Dendritic cell treated with granulocyte-macrophage colony-stimulating factor and Interleukin-4, amounts not matched to agents 40 ng/mL and 50 ng/mL, for 4 days (primary cell): ENCODE measurements around the gene PPP1R15A.
A peak's percentile ranks its signal among the peaks of the same experiment; 100 is the strongest.

Source experiments
- H3K27ac Mint-ChIP-seq: one replicate; pipeline ENCODE4 v1.8.0; 2022; ENCODE audit warnings: mild to moderate bottlenecking, mixed read lengths
- H3K27me3 Mint-ChIP-seq: one replicate; pipeline ENCODE4 v1.8.0; 2022; ENCODE audit warnings: mild to moderate bottlenecking, mixed read lengths
- H3K36me3 Mint-ChIP-seq: one replicate; pipeline ENCODE4 v1.8.0; 2022; ENCODE audit warnings: low read depth, mixed read lengths
- H3K4me1 Mint-ChIP-seq: one replicate; pipeline ENCODE4 v1.8.0; 2022; ENCODE audit warnings: low read depth, mixed read lengths
- H3K4me3 Mint-ChIP-seq: one replicate; pipeline ENCODE4 v1.8.0; 2022; ENCODE audit warnings: mild to moderate bottlenecking, moderate library complexity, mixed read lengths
- H3K9me3 Mint-ChIP-seq: one replicate; pipeline ENCODE4 v1.8.0; 2022; ENCODE audit warnings: mixed read lengths
- intact Hi-C: fragments of 100-400 bp; cut with micrococcal nuclease; formaldehyde crosslinking; loops from one replicate; pipeline ENCODE4 v1.15.0; 2022

Gene PPP1R15A

DNA sequence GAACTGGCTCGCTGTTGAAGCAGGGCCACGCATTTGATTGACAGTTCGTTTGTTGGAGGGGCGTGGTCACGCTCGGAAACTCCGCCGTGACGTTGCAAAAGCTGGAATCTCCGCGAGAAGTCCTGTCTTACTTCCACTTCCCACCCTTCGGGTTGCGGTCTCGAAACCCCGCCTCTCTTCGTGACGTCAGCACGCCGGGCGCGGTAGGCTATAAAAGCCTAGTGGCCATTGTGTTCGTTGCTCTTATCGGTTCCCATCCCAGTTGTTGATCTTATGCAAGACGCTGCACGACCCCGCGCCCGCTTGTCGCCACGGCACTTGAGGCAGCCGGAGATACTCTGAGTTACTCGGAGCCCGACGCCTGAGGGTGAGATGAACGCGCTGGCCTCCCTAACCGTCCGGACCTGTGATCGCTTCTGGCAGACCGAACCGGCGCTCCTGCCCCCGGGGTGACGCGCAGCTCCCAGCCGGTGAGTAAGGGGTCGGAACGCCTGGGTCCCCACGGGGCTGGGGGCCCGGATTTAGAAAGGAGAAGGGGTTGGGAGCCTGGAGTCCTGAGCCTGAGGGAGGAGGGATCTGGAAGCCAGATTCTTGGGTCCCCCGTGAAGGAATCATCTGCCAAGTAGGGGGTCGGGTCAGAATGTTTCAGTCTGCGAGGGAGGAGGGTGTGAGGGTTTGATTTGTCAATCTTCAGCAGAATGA, at the start of gene PPP1R15A:
Gene PPP1R15A (plus strand): TSS at position 240 of the 702 bp plus-strand sequence. CDS start 813 bp downstream, outside the sequence.
- Mint-ChIP-seq H3K27me3 (peaks cover 7% of the 10 kb centered on the region), H3K36me3 (peaks cover 52% of the 10 kb centered on the region), H3K4me3 (peak within 1 kb of the TSS; percentile 100), H3K27ac (peak within 1 kb of the TSS; percentile 100), H3K4me1 (peaks cover 52% of the 10 kb centered on the region), H3K9me3 (no peaks in the 10 kb centered on the region)
- intact Hi-C loops, result loop anchor here (1.0 to 2.0 kb wide), 2 partner anchors 34 to 95 kb away; no protein-coding TSS in a partner anchor

DNA sequence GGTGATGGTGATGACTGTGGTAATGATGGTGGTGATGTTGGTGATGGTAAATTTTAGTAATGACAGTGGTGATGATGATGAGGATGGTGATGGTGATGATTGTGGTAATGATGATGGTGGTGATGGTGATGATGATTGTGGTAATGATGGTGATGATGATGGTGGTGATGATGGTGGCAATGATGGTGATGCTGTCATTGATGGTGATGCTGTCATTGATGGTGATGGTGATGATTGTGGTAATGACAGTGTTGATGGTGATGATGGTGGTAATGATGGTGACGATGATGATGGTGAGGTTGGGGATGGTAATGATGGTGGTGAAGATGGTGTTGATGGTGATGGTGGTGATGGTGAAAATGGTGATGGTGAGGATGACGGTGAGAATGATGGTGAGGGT, 49.7 kb upstream of the PPP1R15A start:
- intact Hi-C loops, result no loop called here
- Mint-ChIP-seq H3K4me3 (no peak overlapping the region), H3K36me3 (no peaks in the 10 kb centered on the region), H3K27ac (no peak overlapping the region), H3K27me3 (peaks cover 3% of the 10 kb centered on the region), H3K9me3 (no peaks in the 10 kb centered on the region), H3K4me1 (peaks cover 6% of the 10 kb centered on the region)

DNA sequence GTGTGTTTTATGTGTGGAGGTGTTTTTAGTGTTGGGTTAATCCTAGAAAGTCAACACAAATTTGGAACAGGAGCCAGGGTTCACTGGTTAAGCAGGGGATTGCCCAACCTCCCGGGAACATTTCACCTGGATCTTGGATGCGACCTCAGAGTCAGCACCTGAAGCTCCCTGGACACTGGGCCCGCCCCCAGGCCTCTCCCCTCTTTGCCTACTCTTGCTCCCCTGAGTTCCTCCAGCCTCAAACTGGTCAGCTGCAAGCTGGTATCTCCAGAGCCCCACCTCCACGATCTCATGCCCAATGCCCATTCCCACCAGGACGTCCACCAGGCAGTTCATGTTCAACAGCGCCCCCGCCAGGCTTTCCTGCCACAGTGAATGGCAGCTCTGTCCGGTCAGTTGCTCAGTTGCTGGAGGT, 45.6 kb upstream of the PPP1R15A start:
- Mint-ChIP-seq H3K27ac (no peak overlapping the region), H3K4me3 (no peak overlapping the region), H3K27me3 (peaks cover 3% of the 10 kb centered on the region), H3K9me3 (no peaks in the 10 kb centered on the region), H3K36me3 (no peaks in the 10 kb centered on the region), H3K4me1 (no peaks in the 10 kb centered on the region)
- intact Hi-C loops, result no loop called here

DNA sequence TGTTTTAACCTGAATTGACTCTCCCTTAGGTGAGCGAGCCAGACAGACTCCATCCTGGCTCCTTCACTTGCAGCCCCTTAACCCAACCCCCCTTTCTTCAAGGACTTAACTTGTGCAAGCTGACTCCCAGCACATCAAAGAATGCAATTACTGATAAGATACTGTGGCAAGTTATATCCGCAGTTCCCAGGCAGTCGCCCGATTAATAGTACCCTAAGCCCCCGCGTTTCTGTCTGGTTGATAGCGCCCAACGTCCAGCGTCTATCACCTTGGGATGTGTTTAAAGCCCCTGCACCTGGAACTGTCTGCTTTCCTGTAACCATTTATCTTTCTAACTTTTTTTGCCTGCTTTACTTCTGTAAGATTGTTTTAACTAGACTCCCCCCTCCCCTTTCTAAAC, 42.1 kb upstream of the PPP1R15A start:
- Mint-ChIP-seq H3K27me3 (peaks cover 12% of the 10 kb centered on the region), H3K4me1 (peaks cover 13% of the 10 kb centered on the region), H3K4me3 (no peak overlapping the region), H3K27ac (no peak overlapping the region), H3K36me3 (no peaks in the 10 kb centered on the region), H3K9me3 (no peaks in the 10 kb centered on the region)
- intact Hi-C loops, result no loop called here

DNA sequence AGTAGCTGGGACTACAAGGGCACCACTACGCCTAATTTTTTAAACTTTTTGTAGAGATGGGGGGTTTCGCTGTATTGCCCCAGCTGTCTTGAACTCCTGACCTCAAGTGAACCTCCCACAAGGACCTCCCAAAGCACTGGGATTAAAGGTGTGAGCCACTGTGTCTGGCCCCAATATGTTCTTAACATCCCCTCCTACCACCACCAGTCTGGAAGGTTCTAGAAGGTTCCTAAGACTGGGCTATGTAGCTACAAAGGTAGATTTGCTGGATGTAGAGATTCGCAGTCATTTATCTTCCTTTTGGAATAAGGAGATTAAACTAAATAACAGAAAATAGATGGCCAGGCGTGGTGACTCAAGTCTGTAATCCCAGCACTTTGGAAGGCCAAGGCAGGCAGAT, 41.3 kb upstream of the PPP1R15A start:
- Mint-ChIP-seq H3K4me3 (no peak overlapping the region), H3K4me1 (peaks cover 21% of the 10 kb centered on the region), H3K9me3 (no peaks in the 10 kb centered on the region), H3K27me3 (peaks cover 14% of the 10 kb centered on the region), H3K36me3 (no peaks in the 10 kb centered on the region), H3K27ac (no peak overlapping the region)
- intact Hi-C loops, result no loop called here

DNA sequence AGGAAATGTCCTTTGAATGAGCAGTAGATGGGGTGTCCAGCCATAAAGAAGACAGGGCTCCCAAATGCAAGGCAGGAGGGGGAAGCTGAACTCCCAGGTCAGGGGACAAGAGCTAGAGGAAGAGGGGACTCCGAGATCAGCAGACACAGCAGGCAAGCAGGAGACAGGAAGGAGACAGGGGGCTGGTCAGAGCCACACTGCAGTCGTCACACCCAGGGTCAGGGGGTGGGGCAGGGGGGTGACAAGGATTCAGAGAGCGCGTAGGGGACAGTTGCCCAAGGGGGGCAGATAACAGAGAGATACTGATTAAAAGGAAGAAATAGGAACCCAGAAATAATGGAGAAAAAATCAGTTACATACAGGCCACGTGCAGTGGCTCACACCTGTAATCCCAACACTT, 39.2 kb upstream of the PPP1R15A start:
- intact Hi-C loops, result no loop called here
- H3K4me3 Mint-ChIP-seq, result no peak overlapping the region

DNA sequence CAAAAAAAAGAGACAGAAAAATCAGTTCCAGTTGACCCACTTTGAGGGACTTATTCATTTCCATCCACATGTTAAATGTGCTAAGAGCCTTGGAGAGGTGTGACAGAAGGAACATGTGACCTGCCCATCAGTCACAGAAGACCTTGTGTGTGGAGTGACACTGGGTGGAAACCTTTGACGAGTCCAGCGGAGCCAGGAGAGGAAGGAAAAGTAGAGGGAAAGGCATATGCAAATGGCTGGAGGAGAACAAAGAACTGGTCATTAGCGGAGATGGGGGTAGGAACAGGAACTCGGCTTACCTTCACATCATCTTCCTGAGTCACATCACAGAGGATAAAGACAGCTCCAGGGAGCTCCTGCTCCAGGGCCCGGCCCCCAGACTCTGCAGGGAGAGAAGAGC, 38.2 kb upstream of the PPP1R15A start:
- Mint-ChIP-seq H3K4me1 (peaks cover 35% of the 10 kb centered on the region), H3K27ac (peak overlapping the region; percentile 23), H3K4me3 (no peak overlapping the region), H3K27me3 (peaks cover 31% of the 10 kb centered on the region), H3K36me3 (no peaks in the 10 kb centered on the region), H3K9me3 (no peaks in the 10 kb centered on the region)
- intact Hi-C loops, result no loop called here

More for the DNA sequence above, 39.2 kb upstream of the PPP1R15A start:
- Mint-ChIP-seq H3K4me1 (peaks cover 35% of the 10 kb centered on the region), H3K36me3 (no peaks in the 10 kb centered on the region), H3K9me3 (no peaks in the 10 kb centered on the region), H3K27ac (peak overlapping the region; percentile 7), H3K27me3 (peaks cover 31% of the 10 kb centered on the region)

DNA sequence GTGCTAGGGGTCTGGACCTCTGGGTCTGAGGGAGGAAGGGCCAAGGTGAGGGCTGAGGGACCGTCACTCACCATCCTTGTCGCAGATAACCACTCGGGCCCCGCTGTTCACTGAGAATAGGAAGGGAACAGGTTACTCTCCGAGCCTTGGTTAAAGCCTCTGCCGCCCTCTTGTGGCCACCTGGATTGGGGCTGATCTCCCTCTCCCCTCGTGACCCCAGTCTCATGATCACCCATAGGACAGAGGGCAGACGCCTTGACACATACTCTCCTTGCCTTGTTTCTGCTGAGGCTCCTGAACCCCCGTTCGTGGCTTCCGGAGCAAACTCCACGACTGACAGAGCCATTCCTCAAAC, 36.5 kb upstream of the PPP1R15A start:
- intact Hi-C loops, result no loop called here
- H3K4me1 Mint-ChIP-seq, result peaks cover 35% of the 10 kb centered on the region
- no peaks in the 10 kb centered on the region for H3K9me3 Mint-ChIP-seq
- H3K36me3 Mint-ChIP-seq, result no peaks in the 10 kb centered on the region
- peak overlapping the region; percentile 79 for H3K27ac Mint-ChIP-seq
- H3K4me3 Mint-ChIP-seq, result peak overlapping the region; percentile 81
- peaks cover 31% of the 10 kb centered on the region for H3K27me3 Mint-ChIP-seq

DNA sequence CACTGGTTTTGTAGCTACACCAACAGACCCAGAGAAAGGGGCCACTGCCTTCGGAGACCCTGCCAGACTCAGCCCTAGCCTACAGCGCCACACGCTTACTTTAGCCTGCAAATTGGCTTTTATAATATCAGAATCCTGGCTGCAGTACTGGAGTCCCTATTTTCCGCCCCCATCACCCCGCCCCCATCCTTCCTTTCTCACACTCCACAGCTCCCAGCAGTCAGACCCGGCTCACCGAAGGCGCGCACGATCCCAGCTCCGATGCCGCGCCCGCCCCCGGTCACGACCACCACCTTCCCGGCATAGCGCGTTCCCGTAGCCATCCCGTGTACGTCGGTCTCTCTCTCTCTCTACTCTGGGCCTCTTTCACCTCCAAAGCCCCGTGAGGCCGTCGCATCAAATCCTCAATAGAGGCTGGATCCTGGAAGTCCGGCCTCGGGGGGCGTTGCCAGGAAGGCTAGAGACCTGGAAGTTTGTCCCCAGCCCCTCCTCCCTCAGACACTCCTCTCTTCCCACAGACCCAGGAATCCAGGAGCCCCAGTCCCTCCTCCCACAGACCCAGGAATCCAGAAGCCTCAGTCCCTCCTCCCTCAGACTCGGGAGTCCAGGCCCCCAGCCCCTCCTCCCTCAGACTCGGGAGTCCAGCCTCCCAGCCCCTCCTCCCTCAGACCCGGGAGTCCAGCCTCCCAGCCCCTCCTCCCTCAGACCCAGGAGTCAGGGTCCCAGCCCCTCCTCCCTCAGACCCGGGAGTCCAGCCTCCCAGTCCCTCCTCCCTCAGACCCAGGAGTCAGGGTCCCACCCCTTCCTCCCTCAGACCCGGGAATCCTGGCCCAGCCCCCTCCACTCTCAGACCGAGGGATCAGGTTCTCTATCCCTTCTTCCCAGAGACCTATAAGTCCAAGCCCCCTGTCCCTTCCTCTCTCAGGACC, 35.9 kb upstream of the PPP1R15A start, which contains the start of gene HSD17B14:
Gene HSD17B14 (minus strand): TSS at position 403 of the 929 bp plus-strand sequence. CDS start 80 bp downstream, at position 323.
- Mint-ChIP-seq H3K27ac (peak within 1 kb of the TSS; percentile 79), H3K4me3 (peak within 1 kb of the TSS; percentile 81), H3K27me3 (peaks cover 31% of the 10 kb centered on the region), H3K4me1 (peaks cover 35% of the 10 kb centered on the region), H3K9me3 (no peaks in the 10 kb centered on the region), H3K36me3 (no peaks in the 10 kb centered on the region)
- intact Hi-C loops, result no loop called here

DNA sequence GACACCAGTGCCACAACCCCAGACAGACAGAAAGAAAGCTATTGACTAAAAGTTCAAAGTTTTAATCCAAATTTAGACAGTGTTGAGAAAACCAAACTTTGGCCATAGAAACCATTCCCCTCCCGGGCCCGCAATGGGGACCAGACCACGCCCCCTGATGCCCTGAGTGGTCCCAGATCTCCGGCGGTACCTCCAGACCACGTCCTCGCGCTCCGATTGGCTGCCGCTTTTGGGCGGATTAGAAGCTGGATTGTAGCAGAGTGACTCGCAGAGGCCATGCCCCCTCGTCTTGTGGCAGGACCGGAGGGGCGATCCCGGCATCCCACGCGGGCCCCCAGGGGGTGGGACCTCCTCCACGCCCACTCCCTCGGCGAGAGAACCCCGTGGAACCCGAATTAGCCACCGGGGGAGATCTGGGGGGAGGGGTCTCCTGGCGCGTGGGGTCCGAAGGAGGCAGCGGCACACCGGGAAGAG, 35.1 kb upstream of the PPP1R15A start:
- intact Hi-C loops, result no loop called here
- no peaks in the 10 kb centered on the region for H3K9me3 Mint-ChIP-seq
- H3K36me3 Mint-ChIP-seq, result no peaks in the 10 kb centered on the region
- H3K27me3 Mint-ChIP-seq, result peaks cover 31% of the 10 kb centered on the region
- peaks cover 35% of the 10 kb centered on the region for H3K4me1 Mint-ChIP-seq
- peak overlapping the region; percentile 79 for H3K27ac Mint-ChIP-seq
- peak overlapping the region; percentile 81 for H3K4me3 Mint-ChIP-seq

DNA sequence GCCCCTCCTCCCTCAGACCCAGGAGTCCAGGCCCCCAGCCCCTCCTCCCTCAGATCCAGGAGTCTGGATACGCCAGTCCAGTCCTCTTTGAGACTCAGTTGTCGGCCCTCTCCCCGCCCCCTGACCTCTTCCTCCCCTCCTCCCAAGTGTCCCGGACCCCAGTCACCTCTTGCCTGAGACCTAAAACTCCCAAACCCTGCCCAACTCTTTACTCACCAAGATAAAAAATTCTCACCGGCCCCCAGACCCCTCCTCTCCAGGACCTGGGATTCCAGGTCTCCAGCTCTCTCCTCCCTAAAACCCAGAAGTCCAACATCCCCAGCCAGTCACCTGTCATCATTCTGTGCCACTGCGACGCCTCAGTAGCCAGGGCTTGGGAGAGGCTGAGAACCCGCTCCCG, 34.5 kb upstream of the PPP1R15A start:
- Mint-ChIP-seq H3K27me3 (peaks cover 31% of the 10 kb centered on the region), H3K4me1 (peaks cover 38% of the 10 kb centered on the region), H3K27ac (no peak overlapping the region), H3K9me3 (no peaks in the 10 kb centered on the region), H3K4me3 (no peak overlapping the region), H3K36me3 (no peaks in the 10 kb centered on the region)
- intact Hi-C loops, result loop anchor here (1.0 to 2.0 kb wide), 2 partner anchors 35 to 42 kb away; partner anchors contain the start of gene PPP1R15A

DNA sequence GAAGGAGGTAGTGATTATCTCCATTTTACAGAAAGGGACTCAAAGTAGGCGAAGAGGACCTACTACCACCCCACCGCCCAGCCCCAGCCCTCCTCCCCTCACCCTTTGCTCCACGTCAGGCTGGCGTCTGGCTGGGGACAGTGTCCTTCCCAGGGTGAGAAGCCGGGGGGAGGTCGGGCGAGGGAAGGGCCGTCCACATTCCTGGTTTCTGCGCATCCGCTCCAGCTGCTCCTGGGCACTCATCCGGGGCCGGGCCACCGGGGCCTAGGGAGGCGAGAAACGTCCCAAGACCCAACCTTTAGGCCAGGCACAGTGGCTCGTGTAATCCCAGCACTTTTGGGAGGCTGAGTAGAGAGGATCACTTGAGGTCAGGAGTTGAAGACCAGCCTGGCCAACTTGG, 31.2 kb upstream of the PPP1R15A start:
- Mint-ChIP-seq H3K36me3 (no peaks in the 10 kb centered on the region), H3K4me3 (no peak overlapping the region), H3K9me3 (no peaks in the 10 kb centered on the region), H3K4me1 (peaks cover 18% of the 10 kb centered on the region), H3K27ac (no peak overlapping the region), H3K27me3 (peaks cover 19% of the 10 kb centered on the region)
- intact Hi-C loops, result no loop called here

DNA sequence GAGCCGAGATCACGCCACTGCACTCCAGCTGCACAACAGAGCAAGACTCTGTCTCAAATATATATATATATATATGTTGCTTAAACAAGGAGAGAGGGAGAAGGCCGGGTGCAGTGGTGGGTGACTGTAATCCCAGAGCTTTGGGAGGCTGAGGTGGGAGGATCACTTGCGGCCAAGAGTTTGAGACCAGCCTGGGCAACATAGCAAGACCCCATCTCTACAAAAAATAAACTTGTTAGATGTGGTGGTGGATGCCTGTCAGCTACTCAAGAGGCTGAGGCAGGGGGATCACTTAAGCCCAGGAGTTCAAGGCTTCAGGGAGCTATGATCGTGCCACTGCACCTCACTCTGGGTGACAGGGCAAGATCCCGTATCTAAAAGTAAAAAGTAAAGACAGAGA, 30.6 kb upstream of the PPP1R15A start:
- no peaks in the 10 kb centered on the region for H3K36me3 Mint-ChIP-seq
- H3K27ac Mint-ChIP-seq, result no peak overlapping the region
- H3K4me3 Mint-ChIP-seq, result no peak overlapping the region
- peaks cover 13% of the 10 kb centered on the region for H3K4me1 Mint-ChIP-seq
- intact Hi-C loops, result no loop called here
- no peaks in the 10 kb centered on the region for H3K9me3 Mint-ChIP-seq
- H3K27me3 Mint-ChIP-seq, result peaks cover 14% of the 10 kb centered on the region

DNA sequence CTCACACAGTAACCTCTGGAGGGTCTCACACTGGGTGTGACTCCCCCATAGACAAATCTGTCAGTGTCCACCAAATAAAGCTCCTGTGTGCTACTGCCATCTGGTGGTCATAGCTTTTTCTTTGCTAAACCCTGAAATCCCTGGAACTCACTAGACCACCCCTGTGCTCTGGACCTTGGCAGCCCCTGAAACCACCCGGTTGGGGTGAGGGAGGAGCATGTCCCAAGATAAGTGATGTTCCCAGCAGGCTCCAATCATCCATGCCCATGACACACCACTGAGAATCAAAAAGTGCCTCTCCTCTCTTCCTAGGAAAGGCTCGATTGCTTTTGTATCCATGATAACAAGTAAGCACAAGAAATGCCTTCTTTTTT, 29.4 kb upstream of the PPP1R15A start:
- H3K4me1 Mint-ChIP-seq, result peaks cover 6% of the 10 kb centered on the region
- H3K27ac Mint-ChIP-seq, result no peak overlapping the region
- H3K27me3 Mint-ChIP-seq, result peaks cover 2% of the 10 kb centered on the region
- no peaks in the 10 kb centered on the region for H3K9me3 Mint-ChIP-seq
- intact Hi-C loops, result loop anchor here (1.0 to 2.0 kb wide), 3 partner anchors 47 to 196 kb away; partner anchors contain the start of gene CA11
- H3K36me3 Mint-ChIP-seq, result no peaks in the 10 kb centered on the region
- H3K4me3 Mint-ChIP-seq, result no peak overlapping the region
